Loucy (cell line): Measurements from ENCODE around the gene HLF.

ENCODE experiments used
- H2AFZ ChIP-seq: fragments of 200-600 bp; sonication (generic); 2 replicates; pipeline ENCODE4 v1.6.0; 2016; ENCODE audit warnings: antibody characterized with exemption, mild to moderate bottlenecking, low read length, moderate library complexity
- H3F3A ChIP-seq: fragments of 200-600 bp; 2 replicates; pipeline ENCODE4 v1.6.0; 2016; ENCODE audit warnings: antibody characterized with exemption, low read depth, mild to moderate bottlenecking
- H3K27me3 ChIP-seq: fragments of 200-600 bp; sonication (generic); 2 replicates; pipeline ENCODE4 v1.6.1; 2014; ENCODE audit warnings: low read length, mild to moderate bottlenecking; ENCODE audit not compliant: insufficient read depth, poor library complexity, severe bottlenecking
- H3K36me3 ChIP-seq: fragments of 200-600 bp; sonication (generic); 2 replicates; pipeline ENCODE4 v1.6.1; 2016; ENCODE audit warnings: low read length; ENCODE audit not compliant: insufficient read depth
- H3K4me1 ChIP-seq: fragments of 200-600 bp; sonication (generic); 2 replicates; pipeline ENCODE4 v1.5.1; 2014; ENCODE audit warnings: low read length, mild to moderate bottlenecking; ENCODE audit not compliant: insufficient read depth, poor library complexity, severe bottlenecking
- H3K4me2 ChIP-seq: fragments of 200-600 bp; sonication (generic); 2 replicates; pipeline ENCODE4 v1.6.0; 2014; ENCODE audit warnings: antibody characterized with exemption, low read length, low read depth, mild to moderate bottlenecking; ENCODE audit not compliant: poor library complexity, severe bottlenecking
- H3K4me3 ChIP-seq: fragments of 200-600 bp; sonication (generic); 2 replicates; pipeline ENCODE4 v1.5.1; 2014; ENCODE audit warnings: low read length, mild to moderate bottlenecking, mixed read lengths; ENCODE audit not compliant: poor library complexity, severe bottlenecking
- H3K79me2 ChIP-seq: fragments of 200-600 bp; sonication (generic); 2 replicates; pipeline ENCODE4 v1.6.1; 2014; ENCODE audit warnings: low read length; ENCODE audit not compliant: insufficient read depth
- H3K9ac ChIP-seq: fragments of 200-600 bp; sonication (generic); 2 replicates; pipeline ENCODE4 v1.6.0; 2014; ENCODE audit warnings: mild to moderate bottlenecking, low read depth, low read length, moderate library complexity; ENCODE audit not compliant: poor library complexity, severe bottlenecking
- H3K9me2 ChIP-seq: fragments of 200-600 bp; sonication (generic); replicated peaks from 2 replicates; pipeline ENCODE4 v1.6.1; 2016; ENCODE audit warnings: low read depth, low read length, mixed read lengths
- H3K9me3 ChIP-seq: fragments of 200-600 bp; sonication (generic); 2 replicates; pipeline ENCODE4 v1.6.1; 2014; ENCODE audit warnings: mild to moderate bottlenecking, antibody characterized with exemption, low read length, low read depth; ENCODE audit not compliant: insufficient read depth
- H4K20me1 ChIP-seq: fragments of 200-600 bp; sonication (generic); 2 replicates; pipeline ENCODE4 v1.6.0; 2014; ENCODE audit warnings: antibody characterized with exemption, low read length, mild to moderate bottlenecking; ENCODE audit not compliant: insufficient read depth, poor library complexity, severe bottlenecking
- EZH2phosphoT487 ChIP-seq: fragments of 200-600 bp; IDR thresholded peaks from 2 replicates; pipeline ENCODE4 v1.6.1; 2018; ENCODE audit warnings: antibody characterized with exemption, mild to moderate bottlenecking, moderate library complexity, borderline replicate concordance
- TF ChIP-seq, protein P1 (sequence below): fragments of 200-600 bp; sonication (generic); conservative IDR thresholded peaks from 2 replicates; pipeline ENCODE4 v1.5.1; 2014; ENCODE audit warnings: mild to moderate bottlenecking, antibody characterized with exemption, low read length

HLF gene

DNA sequence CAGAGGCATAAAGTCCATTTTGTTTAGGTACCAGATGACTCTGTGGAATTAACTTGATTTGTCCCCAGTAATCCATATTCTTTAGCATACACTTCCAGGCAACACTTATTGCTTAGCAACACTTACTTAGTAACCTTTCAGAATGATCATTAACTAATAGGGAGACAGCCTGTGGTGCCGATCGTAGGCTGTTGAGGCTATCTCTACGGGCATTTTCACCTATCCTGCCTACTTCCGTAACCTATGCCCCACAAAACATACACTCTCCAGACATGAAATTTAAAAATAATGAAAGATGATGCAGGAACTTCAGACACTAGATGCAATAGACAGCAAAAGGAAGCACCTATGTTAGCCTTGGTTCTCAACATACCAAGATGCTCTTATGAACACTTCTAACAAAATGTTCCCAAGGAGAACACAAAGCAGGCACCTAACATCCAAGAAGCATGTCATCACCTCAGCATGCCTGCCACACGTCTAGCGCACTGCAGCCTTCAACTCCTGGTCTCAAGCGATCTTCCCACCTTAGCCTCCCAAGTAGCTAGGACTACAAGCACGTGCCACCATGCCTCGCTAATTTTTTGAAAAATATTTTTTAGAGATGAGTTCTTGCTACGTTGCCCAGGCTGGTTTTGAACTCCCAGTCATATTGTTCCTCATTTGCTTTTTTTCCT, 34.5 kb downstream of the HLF start:
- Histone ChIP-seq H3K27me3 (no peaks in the 10 kb centered on the region), H3K9ac (no peak overlapping the region), H3F3A (no peaks in the 10 kb centered on the region), H3K4me3 (no peak overlapping the region), H3K9me3 (no peaks in the 10 kb centered on the region), H2AFZ (no peak overlapping the region), H3K79me2 (no peaks in the 10 kb centered on the region), H3K4me2 (no peak overlapping the region), H3K9me2 (no peaks in the 10 kb centered on the region), H3K4me1 (no peaks in the 10 kb centered on the region), H4K20me1 (no peaks in the 10 kb centered on the region), H3K36me3 (no peaks in the 10 kb centered on the region)
- no peak for TF ChIP-seq EZH2phosphoT487
- TF ChIP-seq, protein P1, sequence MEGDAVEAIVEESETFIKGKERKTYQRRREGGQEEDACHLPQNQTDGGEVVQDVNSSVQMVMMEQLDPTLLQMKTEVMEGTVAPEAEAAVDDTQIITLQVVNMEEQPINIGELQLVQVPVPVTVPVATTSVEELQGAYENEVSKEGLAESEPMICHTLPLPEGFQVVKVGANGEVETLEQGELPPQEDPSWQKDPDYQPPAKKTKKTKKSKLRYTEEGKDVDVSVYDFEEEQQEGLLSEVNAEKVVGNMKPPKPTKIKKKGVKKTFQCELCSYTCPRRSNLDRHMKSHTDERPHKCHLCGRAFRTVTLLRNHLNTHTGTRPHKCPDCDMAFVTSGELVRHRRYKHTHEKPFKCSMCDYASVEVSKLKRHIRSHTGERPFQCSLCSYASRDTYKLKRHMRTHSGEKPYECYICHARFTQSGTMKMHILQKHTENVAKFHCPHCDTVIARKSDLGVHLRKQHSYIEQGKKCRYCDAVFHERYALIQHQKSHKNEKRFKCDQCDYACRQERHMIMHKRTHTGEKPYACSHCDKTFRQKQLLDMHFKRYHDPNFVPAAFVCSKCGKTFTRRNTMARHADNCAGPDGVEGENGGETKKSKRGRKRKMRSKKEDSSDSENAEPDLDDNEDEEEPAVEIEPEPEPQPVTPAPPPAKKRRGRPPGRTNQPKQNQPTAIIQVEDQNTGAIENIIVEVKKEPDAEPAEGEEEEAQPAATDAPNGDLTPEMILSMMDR = no peak

DNA sequence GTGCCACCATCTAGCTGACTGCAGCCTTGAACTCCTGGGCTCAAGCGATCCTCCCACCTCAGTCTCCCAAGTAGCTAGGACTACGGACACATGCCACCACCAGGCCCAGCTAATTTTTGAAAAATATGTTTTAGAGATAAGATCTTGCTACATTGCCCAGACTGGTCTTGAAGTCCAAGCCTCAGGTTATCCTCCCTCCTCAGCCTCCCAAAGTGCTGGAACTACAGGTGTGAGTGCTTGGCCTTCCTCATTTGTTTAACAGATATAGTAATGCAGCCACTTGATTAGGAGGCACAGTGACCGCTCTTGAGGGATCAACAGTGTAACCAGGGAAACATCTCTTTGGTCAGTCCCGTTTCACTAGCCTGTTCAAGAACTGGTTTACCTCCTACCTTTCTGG, 35.1 kb downstream of the HLF start:
- no peak overlapping the region for H3K9ac ChIP-seq
- H2AFZ ChIP-seq = no peak overlapping the region
- no peaks in the 10 kb centered on the region for H3K79me2 ChIP-seq
- H3K36me3 ChIP-seq = no peaks in the 10 kb centered on the region
- H4K20me1 ChIP-seq = no peaks in the 10 kb centered on the region
- H3F3A ChIP-seq = no peaks in the 10 kb centered on the region
- no peaks in the 10 kb centered on the region for H3K4me1 ChIP-seq
- H3K9me2 ChIP-seq = no peaks in the 10 kb centered on the region
- no peak overlapping the region for H3K4me2 ChIP-seq
- no peak overlapping the region for H3K4me3 ChIP-seq
- H3K9me3 ChIP-seq = no peaks in the 10 kb centered on the region
- H3K27me3 ChIP-seq = no peaks in the 10 kb centered on the region
- TF ChIP-seq, protein P1 = no peak
- no peak for TF ChIP-seq EZH2phosphoT487

DNA sequence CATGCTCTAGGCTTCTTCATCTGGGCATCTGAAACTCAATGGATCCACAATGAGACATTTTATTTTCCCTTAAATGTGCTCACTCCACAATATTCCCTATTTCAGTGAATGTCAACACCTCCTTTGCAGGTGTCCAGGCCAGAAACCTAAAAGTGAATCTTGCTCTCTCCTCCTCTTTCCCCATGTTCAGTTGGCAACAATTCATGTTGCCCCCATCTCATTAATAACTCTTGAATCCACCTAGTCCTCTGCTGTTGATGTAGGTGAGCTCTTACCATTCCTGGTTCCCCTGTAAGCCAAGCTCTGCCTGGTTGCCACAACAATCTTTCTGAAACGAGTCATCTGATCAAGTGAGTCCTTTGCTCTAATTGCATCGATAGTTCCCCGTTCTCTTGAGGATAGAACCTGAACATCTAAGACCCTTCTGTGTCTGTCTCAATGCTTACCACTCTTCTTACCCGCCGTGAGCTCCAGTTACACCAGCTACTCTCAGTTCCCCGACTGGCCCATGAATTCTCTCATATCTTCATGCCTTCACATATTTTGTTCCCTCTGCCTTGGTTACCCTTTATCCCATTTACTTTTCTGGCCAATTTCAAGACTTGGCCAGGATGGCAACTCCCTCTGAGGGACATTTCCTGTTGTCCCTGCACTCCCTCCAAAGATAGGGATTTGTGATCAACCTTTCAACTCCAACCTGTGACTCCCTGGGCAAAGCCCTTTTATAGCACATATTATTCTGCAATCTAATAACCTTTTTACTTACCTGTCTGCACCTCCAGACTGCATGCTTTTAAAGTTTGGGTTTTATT, 35.9 kb downstream of the HLF start:
- H3K36me3 ChIP-seq = no peaks in the 10 kb centered on the region
- no peaks in the 10 kb centered on the region for H4K20me1 ChIP-seq
- H3F3A ChIP-seq = no peaks in the 10 kb centered on the region
- H3K79me2 ChIP-seq = no peaks in the 10 kb centered on the region
- H3K9me3 ChIP-seq = no peaks in the 10 kb centered on the region
- no peak overlapping the region for H3K4me3 ChIP-seq
- no peak for TF ChIP-seq EZH2phosphoT487
- TF ChIP-seq, protein P1 = no peak
- no peaks in the 10 kb centered on the region for H3K4me1 ChIP-seq
- H3K4me2 ChIP-seq = no peak overlapping the region
- H3K9me2 ChIP-seq = no peaks in the 10 kb centered on the region
- H3K27me3 ChIP-seq = no peaks in the 10 kb centered on the region
- H2AFZ ChIP-seq = no peak overlapping the region
- H3K9ac ChIP-seq = no peak overlapping the region
